ENCODE measurements around the gene NKD1. TPM values are rescaled to one million over a fixed set of nuclear protein-coding genes. Genes with fewer than 3 reads are reported as not detected.

The NKD1 gene
- total and polyA plus RNA-seq, 9 donors: 2.5 to 72.1 (median 12.7) TPM

DNA sequence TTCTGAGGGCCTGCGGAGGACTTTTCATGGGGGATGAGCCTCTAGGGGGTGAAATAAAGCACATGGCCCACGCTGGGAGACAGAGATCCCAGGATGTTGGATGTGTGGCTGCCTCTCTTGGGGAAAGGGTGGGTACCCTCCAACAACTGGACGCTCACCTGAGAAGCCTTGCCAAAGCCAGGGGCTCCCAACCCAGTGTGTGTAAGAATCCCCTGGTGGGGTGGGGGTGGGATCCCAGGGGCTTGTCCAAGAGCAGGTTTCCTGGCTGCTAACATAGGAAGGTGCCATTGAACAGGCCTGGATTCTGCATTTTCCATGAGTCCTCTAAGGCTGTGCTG, 132.3 kb downstream of the NKD1 start:
- intact Hi-C loops (cut with DNase I): no loop called here
- 86 to 90% (median 86%) methylated on average over 3 of the region's 3 CpGs for WGBS, 3 donors
- no peak overlapping the region for H3K4me3 ChIP-seq
- TF ChIP-seq, protein P1, sequence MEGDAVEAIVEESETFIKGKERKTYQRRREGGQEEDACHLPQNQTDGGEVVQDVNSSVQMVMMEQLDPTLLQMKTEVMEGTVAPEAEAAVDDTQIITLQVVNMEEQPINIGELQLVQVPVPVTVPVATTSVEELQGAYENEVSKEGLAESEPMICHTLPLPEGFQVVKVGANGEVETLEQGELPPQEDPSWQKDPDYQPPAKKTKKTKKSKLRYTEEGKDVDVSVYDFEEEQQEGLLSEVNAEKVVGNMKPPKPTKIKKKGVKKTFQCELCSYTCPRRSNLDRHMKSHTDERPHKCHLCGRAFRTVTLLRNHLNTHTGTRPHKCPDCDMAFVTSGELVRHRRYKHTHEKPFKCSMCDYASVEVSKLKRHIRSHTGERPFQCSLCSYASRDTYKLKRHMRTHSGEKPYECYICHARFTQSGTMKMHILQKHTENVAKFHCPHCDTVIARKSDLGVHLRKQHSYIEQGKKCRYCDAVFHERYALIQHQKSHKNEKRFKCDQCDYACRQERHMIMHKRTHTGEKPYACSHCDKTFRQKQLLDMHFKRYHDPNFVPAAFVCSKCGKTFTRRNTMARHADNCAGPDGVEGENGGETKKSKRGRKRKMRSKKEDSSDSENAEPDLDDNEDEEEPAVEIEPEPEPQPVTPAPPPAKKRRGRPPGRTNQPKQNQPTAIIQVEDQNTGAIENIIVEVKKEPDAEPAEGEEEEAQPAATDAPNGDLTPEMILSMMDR (IDR thresholded peaks at IDR 0.05): no peak
- no peak for TF ChIP-seq EP300 (IDR thresholded peaks at IDR 0.05)
- no peak for TF ChIP-seq POLR2A (IDR thresholded peaks at IDR 0.05)
- H3K27me3 ChIP-seq: no peaks in the 10 kb centered on the region
- H3K27ac ChIP-seq: no peak overlapping the region
- no peaks in the 10 kb centered on the region for H3K9me3 ChIP-seq
- DNase-seq: no peak
- no peaks in the 10 kb centered on the region for H3K4me1 ChIP-seq (ENCODE audit: insufficient read depth)
- no peaks in the 10 kb centered on the region for H3K36me3 ChIP-seq

DNA sequence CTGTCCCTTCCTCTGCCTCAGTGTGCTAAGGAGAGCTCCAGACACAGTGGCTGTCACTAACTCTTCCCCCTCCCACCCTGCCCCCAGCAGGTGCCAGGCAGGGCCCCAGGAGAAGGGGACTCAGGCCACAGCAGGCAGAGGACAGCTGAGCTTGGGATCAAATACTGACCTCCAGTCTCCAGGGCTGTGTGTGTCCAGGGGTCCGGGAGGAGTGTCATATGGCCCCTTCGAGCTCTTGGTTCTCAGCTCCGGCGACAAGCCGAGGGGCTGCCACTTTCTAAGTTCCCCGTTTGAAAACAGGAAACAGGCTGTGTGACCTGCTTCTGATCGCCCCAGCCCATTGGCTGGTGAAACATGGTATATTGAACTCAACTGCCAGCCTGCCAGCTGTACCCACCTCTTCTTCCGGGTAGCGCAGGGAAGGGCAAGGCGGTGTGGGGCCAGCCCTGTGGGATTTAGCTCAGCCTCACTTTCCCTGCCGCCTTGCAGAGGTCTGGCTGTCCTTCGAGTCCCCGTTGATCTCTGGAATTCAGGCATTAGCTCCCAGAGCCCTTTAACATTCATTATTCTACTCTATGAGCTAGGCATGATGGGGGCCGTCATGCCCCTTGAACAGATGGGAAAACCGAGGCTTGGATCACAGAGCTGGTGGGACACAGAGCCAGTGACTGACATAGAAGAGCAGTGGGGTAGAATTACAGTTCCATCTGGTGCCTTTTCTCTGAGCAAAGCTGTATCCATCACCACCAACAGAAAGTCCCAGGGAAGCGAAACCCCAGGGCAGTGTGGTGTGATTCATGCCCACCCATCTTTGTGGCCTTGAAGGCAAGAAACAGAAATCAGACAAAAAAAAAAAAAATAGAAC, 133.1 kb downstream of the NKD1 start, which contains the start of gene SNX20:
TSS of gene SNX20 (minus strand) at position 292 of the 865 bp plus-strand sequence. CDS start 3,786 bp downstream, outside the sequence.
- intact Hi-C loops (cut with DNase I): no loop called here
- Histone ChIP-seq H3K36me3 (no peaks in the 10 kb centered on the region), H3K9me3 (no peaks in the 10 kb centered on the region), H3K27ac (no peak within 1 kb of the TSS), H3K27me3 (no peaks in the 10 kb centered on the region), H3K4me1 (ENCODE audit: insufficient read depth) (no peaks in the 10 kb centered on the region), H3K4me3 (no peak within 1 kb of the TSS)
- DNase-seq: peak in 1 of 5 donors; percentile 5
- no peak for TF ChIP-seq POLR2A (IDR thresholded peaks at IDR 0.05)
- TF ChIP-seq EP300 (IDR thresholded peaks at IDR 0.05): no peak
- TF ChIP-seq, protein P1 (IDR thresholded peaks at IDR 0.05): no peak
- WGBS, 3 donors: 81 to 92% (median 83%) methylated on average over 14 to 16 of the region's 16 CpGs

DNA sequence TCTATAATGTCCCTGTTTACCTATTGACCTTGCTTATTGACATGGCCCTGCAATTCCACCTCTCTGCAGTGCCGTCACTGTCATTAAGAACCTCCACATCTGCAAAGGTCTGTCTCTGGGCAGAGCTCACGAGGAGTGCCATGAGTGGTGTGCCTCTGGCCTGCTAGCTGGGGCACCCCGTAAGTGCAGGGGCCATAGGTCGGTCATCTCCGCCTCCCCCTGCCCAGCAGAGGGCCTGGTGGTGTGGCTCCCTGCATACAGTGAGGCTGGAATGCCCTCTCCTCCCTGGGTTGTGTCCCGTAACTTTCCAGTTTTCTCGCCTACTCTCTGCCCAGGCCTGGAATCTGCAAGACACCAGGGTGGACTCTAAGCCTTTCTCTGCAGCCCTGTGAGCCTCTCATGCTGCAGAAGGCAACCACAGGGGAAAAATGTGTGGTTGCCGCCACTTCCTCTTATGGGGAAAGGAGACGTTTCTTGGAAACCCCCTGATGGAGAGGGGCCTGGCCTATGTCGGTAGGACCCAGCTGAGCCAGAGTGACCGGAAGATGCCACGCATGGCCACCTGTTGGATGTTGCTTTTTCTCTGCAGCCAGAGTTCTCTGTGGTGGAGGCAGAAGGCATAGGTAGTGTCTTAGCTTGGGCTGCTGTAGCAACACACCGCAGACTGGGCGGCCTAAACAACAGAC, 135.6 kb downstream of the NKD1 start:
- H3K4me1 ChIP-seq (ENCODE audit: insufficient read depth): no peaks in the 10 kb centered on the region
- H3K4me3 ChIP-seq: no peak overlapping the region
- 87 to 89% (median 87%) methylated on average over 14 of the region's 14 CpGs for WGBS, 3 donors
- H3K9me3 ChIP-seq: no peaks in the 10 kb centered on the region
- TF ChIP-seq POLR2A (IDR thresholded peaks at IDR 0.05) (no peak), EP300 (IDR thresholded peaks at IDR 0.05) (no peak)
- TF ChIP-seq, protein P1 (IDR thresholded peaks at IDR 0.05): no peak
- H3K36me3 ChIP-seq: no peaks in the 10 kb centered on the region
- intact Hi-C loops (cut with DNase I): no loop called here
- H3K27me3 ChIP-seq: no peaks in the 10 kb centered on the region
- no peak overlapping the region for H3K27ac ChIP-seq
- no peak for DNase-seq

DNA sequence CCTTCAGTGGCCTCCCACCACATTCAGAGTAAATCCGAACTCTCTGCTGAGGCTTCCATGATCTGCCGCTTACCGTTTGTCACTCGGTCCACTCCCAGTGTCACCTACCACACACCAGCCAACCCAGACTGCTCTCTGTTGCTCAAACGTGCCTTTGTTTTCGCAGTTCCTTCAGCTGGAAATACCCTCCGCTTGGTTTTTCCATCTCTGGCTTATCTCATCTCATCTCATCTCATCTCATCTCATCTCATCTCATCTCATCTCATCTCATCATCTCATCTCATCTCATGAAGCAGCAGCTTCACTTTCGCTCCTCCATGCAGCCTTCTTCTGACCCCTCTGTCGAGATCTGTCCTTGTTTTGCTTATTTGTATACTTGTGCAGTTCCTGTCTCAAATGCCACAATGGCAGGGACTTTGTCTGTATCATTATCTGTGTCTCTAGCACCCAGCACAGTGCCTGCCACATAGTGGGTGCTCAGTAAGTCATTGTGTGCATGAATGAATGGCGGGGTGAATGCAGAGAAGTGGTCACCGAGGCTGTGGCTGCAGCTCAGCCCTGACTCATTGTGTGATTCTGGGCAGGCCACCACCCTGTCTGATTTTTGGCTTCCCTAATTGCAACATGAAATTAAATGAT, 136.7 kb downstream of the NKD1 start:
- H3K36me3 ChIP-seq: no peaks in the 10 kb centered on the region
- H3K9me3 ChIP-seq: no peaks in the 10 kb centered on the region
- no peaks in the 10 kb centered on the region for H3K27me3 ChIP-seq
- DNase-seq: no peak
- no peak overlapping the region for H3K27ac ChIP-seq
- WGBS, 3 donors: 87 to 92% (median 90%) methylated on average over 11 of the region's 11 CpGs
- H3K4me3 ChIP-seq: no peak overlapping the region
- H3K4me1 ChIP-seq (ENCODE audit: insufficient read depth): no peaks in the 10 kb centered on the region
- no peak for TF ChIP-seq EP300 (IDR thresholded peaks at IDR 0.05)
- intact Hi-C loops (cut with DNase I): no loop called here
